HG02938 (cell line): Measurements from ENCODE around the gene CRYBG2.
"Not testable (repeated sequence)": the region's sequence is repeated elsewhere in the genome, so short reads cannot be mapped to it uniquely, and the experiment has no call there.

Source experiments
- ATAC-seq: cut with Tn5 transposase; IDR thresholded peaks from one replicate; pipeline ENCODE4 v1.9.1; 2021; ENCODE audit warnings: mild to moderate bottlenecking, moderate library complexity; ENCODE audit not compliant: unreplicated experiment

CRYBG2 gene

GRCh38 chr1:26296340-26297056, 57.4 kb downstream of the CRYBG2 start:
- ATAC-seq: no peak

- no peak for ATAC-seq
These were observed 58.5 kb downstream of the CRYBG2 start for GRCh38 chr1:26295194-26296138.

- ATAC-seq: no peak
These were observed 59.9 kb downstream of the CRYBG2 start for GRCh38 chr1:26293911-26294463.

- not testable (repeated sequence) for ATAC-seq
These were observed 61.2 kb downstream of the CRYBG2 start for GRCh38 chr1:26292735-26293134.

GRCh38 chr1:26291939-26292338, 62.0 kb downstream of the CRYBG2 start:
- no peak for ATAC-seq

- no peak for ATAC-seq
These were observed 62.5 kb downstream of the CRYBG2 start for GRCh38 chr1:26291433-26291832.

- no peak for ATAC-seq
These were observed 63.1 kb downstream of the CRYBG2 start for GRCh38 chr1:26290882-26291261.

GRCh38 chr1:26290122-26290881, 63.6 kb downstream of the CRYBG2 start:
- no peak for ATAC-seq

- no peak for ATAC-seq
These were observed 64.5 kb downstream of the CRYBG2 start for GRCh38 chr1:26289158-26290059.

- ATAC-seq: no peak
These were observed 65.5 kb downstream of the CRYBG2 start for GRCh38 chr1:26288311-26288941.

GRCh38 chr1:26287811-26288210, 66.1 kb downstream of the CRYBG2 start:
- ATAC-seq: no peak

GRCh38 chr1:26287033-26287711, 66.8 kb downstream of the CRYBG2 start:
- ATAC-seq: peak; percentile 38

GRCh38 chr1:26286064-26286416, 67.9 kb downstream of the CRYBG2 start:
- no peak for ATAC-seq

GRCh38 chr1:26285366-26286063, 68.4 kb downstream of the CRYBG2 start:
- ATAC-seq: no peak

GRCh38 chr1:26284597-26285347, 69.2 kb downstream of the CRYBG2 start:
- no peak for ATAC-seq

- no peak for ATAC-seq
These were observed 69.9 kb downstream of the CRYBG2 start for GRCh38 chr1:26283871-26284596.

GRCh38 chr1:26283279-26283853, 70.6 kb downstream of the CRYBG2 start:
- no peak for ATAC-seq
